H1 (cell line): ENCODE measurements around the gene GFPT1. TPM values are rescaled to one million over a fixed set of nuclear protein-coding genes. Genes with fewer than 3 reads are reported as not detected.
A peak's percentile ranks its signal among the peaks of the same experiment; 100 is the strongest.

Experiments used
- CTCF ChIA-PET: fragments of 300-600 bp; sonication (Branson Sonifier 250); formaldehyde crosslinking; loops from one replicate; lab custom pipeline; 2021; ENCODE audit not compliant: partially characterized antibody; lab: Charles Lee
- POLR2A ChIA-PET: fragments of 300-600 bp; sonication (Branson Sonifier 250); formaldehyde crosslinking; loops from one replicate; lab custom pipeline; 2021; ENCODE audit warnings: inconsistent platforms; ENCODE audit not compliant: partially characterized antibody; lab: Charles Lee
- DNase-seq, 2 experiments: peaks; one replicate each; pipeline versions ENCODE4 v3.0.0 to v3.0.0-alpha.2; 2010 to 2022; ENCODE audit warnings: low spot score in 2 of 2, low read depth in 1 of 2, mixed read lengths in 1 of 2
- FAIRE-seq: peaks from 2 replicates; lab custom pipeline; 2011; peaks lifted over from hg19 to GRCh38; lab: Jason Lieb, UNC
- H2AFZ ChIP-seq: 2 replicates; pipeline ENCODE4 v1.8.1; 2012; ENCODE audit warnings: low read length, inconsistent platforms
- H2AK5ac ChIP-seq: 2 replicates; pipeline ENCODE4 v1.6.1; 2013; ENCODE audit warnings: low read depth, low read length
- H2BK120ac ChIP-seq: replicated peaks from 2 replicates; pipeline ENCODE3; 2013; ENCODE audit warnings: low read depth, low read length, inconsistent platforms
- H2BK12ac ChIP-seq: 2 replicates; pipeline ENCODE4 v1.6.1; 2013; ENCODE audit warnings: low read depth, low read length
- H2BK15ac ChIP-seq: 2 replicates; pipeline ENCODE4 v1.6.1; 2013; ENCODE audit warnings: low read length
- H2BK20ac ChIP-seq: 2 replicates; pipeline ENCODE4 v1.6.1; 2013; ENCODE audit warnings: low read length
- H2BK5ac ChIP-seq: 2 replicates; pipeline ENCODE4 v1.6.1; 2013; ENCODE audit warnings: low read depth, low read length
- H3K14ac ChIP-seq: 2 replicates; pipeline ENCODE4 v1.6.1; 2013; ENCODE audit warnings: inconsistent platforms; ENCODE audit not compliant: insufficient read length
- H3K18ac ChIP-seq: 2 replicates; pipeline ENCODE4 v1.6.1; 2013; ENCODE audit warnings: low read length; ENCODE audit errors: extremely low read depth
- H3K23ac ChIP-seq: 2 replicates; pipeline ENCODE4 v1.6.1; 2013; ENCODE audit warnings: inconsistent platforms; ENCODE audit not compliant: insufficient read length
- H3K23me2 ChIP-seq: 2 replicates; pipeline ENCODE4 v1.6.1; 2013; ENCODE audit warnings: low read depth, low read length
- H3K27ac ChIP-seq: 2 replicates; pipeline ENCODE4 v1.6.1; 2011; ENCODE audit warnings: low read depth, low read length, inconsistent platforms
- H3K27me3 ChIP-seq, 4 experiments: replicated peaks in 1 of 4; 1 replicate in 1 of 4; 2 replicates in 3 of 4; pipeline versions ENCODE4 v1.6.1 to v1.8.1; 2011 to 2013; ENCODE audit warnings: low read length in 3 of 4, mild to moderate bottlenecking in 3 of 4, inconsistent platforms in 2 of 4, mixed read lengths in 2 of 4, moderate library complexity in 1 of 4; ENCODE audit not compliant: control insufficient read depth in 3 of 4, insufficient read depth in 3 of 4; ENCODE audit errors: extremely low read depth in 1 of 4
- H3K36me3 ChIP-seq, 4 experiments: 2 replicates each; pipeline versions ENCODE4 v1.6.1 to v1.8.1; 2011 to 2013; ENCODE audit warnings: mild to moderate bottlenecking in 4 of 4, low read length in 3 of 4, moderate library complexity in 2 of 4, control low read depth in 1 of 4, inconsistent platforms in 1 of 4; ENCODE audit not compliant: insufficient read depth in 4 of 4, control insufficient read depth in 2 of 4
- H3K4ac ChIP-seq: replicated peaks from 2 replicates; pipeline ENCODE3; 2013; ENCODE audit warnings: low read length, low read depth, mixed read lengths, inconsistent platforms; ENCODE audit not compliant: insufficient read length
- H3K4me1 ChIP-seq, 4 experiments: replicated peaks in 1 of 4; 1 replicate in 1 of 4; 2 replicates in 3 of 4; pipeline versions ENCODE4 v1.6.1 to v1.8.1; 2011 to 2013; ENCODE audit warnings: low read length in 3 of 4, inconsistent platforms in 2 of 4, mixed read lengths in 1 of 4; ENCODE audit not compliant: insufficient read depth in 4 of 4, control insufficient read depth in 3 of 4
- H3K4me2 ChIP-seq, 2 experiments: 2 replicates each; pipeline versions ENCODE4 v1.6.1 to v1.8.1; 2011 to 2013; ENCODE audit warnings: low read depth in 2 of 2, low read length in 2 of 2, control low read depth in 1 of 2, inconsistent platforms in 1 of 2, mild to moderate bottlenecking in 1 of 2; ENCODE audit not compliant: insufficient read depth in 1 of 2
- H3K4me3 ChIP-seq, 4 experiments: fragments of 200-600, 300-600 bp in 1 of 4; sonication (generic), shearing (Covaris generic), sonication (Bioruptor Twin) in 1 of 4; 2 replicates each; pipeline versions ENCODE4 v1.5.1 to v1.8.1; 2011 to 2016; ENCODE audit warnings: low read length in 4 of 4, low read depth in 3 of 4, control low read depth in 2 of 4, inconsistent platforms in 2 of 4, mild to moderate bottlenecking in 2 of 4, mixed read lengths in 1 of 4, moderate library complexity in 1 of 4; ENCODE audit not compliant: insufficient read depth in 2 of 4; ENCODE audit errors: extremely low read depth in 1 of 4
- H3K56ac ChIP-seq: replicated peaks from 2 replicates; pipeline ENCODE3; 2013; ENCODE audit warnings: low read depth, mild to moderate bottlenecking, mixed read lengths, low read length, inconsistent platforms; ENCODE audit not compliant: insufficient read length
- H3K79me1 ChIP-seq: 2 replicates; pipeline ENCODE4 v1.6.1; 2013; ENCODE audit warnings: low read depth, low read length, control low read depth
- H3K79me2 ChIP-seq, 2 experiments: 2 replicates each; pipeline versions ENCODE4 v1.6.1 to v1.8.1; 2012 to 2013; ENCODE audit warnings: low read length in 2 of 2, mild to moderate bottlenecking in 2 of 2, inconsistent platforms in 1 of 2; ENCODE audit not compliant: insufficient read depth in 2 of 2, control insufficient read depth in 1 of 2
- H3K9ac ChIP-seq, 4 experiments: replicated peaks in 1 of 4; 1 replicate in 1 of 4; 2 replicates in 3 of 4; pipeline versions ENCODE4 v1.6.1 to v1.8.1; 2011 to 2013; ENCODE audit warnings: low read depth in 3 of 4, low read length in 3 of 4, control low read depth in 2 of 4, mild to moderate bottlenecking in 2 of 4, moderate library complexity in 2 of 4, inconsistent platforms in 1 of 4; ENCODE audit errors: extremely low read depth in 1 of 4
- H3K9me3 ChIP-seq, 2 experiments: 2 replicates each; pipeline versions ENCODE4 v1.6.1 to v1.8.1; 2012 to 2013; ENCODE audit warnings: mild to moderate bottlenecking in 2 of 2, moderate library complexity in 2 of 2, control low read depth in 1 of 2, inconsistent platforms in 1 of 2, low read depth in 1 of 2, low read length in 1 of 2, mixed read lengths in 1 of 2; ENCODE audit not compliant: insufficient read depth in 2 of 2
- H4K20me1 ChIP-seq, 2 experiments: replicated peaks in 1 of 2; 2 replicates each; pipeline versions ENCODE3 to v1.8.1; 2011 to 2013; ENCODE audit warnings: inconsistent platforms in 2 of 2, low read length in 2 of 2, mild to moderate bottlenecking in 1 of 2; ENCODE audit not compliant: insufficient read depth in 2 of 2, control insufficient read depth in 1 of 2
- H4K5ac ChIP-seq: 2 replicates; pipeline ENCODE4 v1.6.1; 2013; ENCODE audit warnings: low read length, low read depth, mixed read lengths, inconsistent platforms; ENCODE audit not compliant: insufficient read length
- H4K8ac ChIP-seq: 2 replicates; pipeline ENCODE4 v1.8.0; 2013; ENCODE audit warnings: mild to moderate bottlenecking, moderate library complexity, low read length, inconsistent platforms; ENCODE audit not compliant: insufficient read depth; ENCODE audit errors: extremely low read depth
- H4K91ac ChIP-seq: replicated peaks from 2 replicates; pipeline ENCODE3; 2013; ENCODE audit warnings: low read length, mixed read lengths, inconsistent platforms; ENCODE audit not compliant: insufficient read length
- ATF2 ChIP-seq: IDR thresholded peaks from 2 replicates; pipeline ENCODE4 v1.6.1; 2012; ENCODE audit warnings: low read length, inconsistent platforms
- EGR1 ChIP-seq: IDR thresholded peaks from 2 replicates; pipeline ENCODE4 v1.6.1; 2011; ENCODE audit warnings: low read depth, low read length, borderline replicate concordance
- EP300 ChIP-seq, 2 experiments: IDR thresholded peaks; 1 replicate in 1 of 2; 2 replicates in 1 of 2; pipeline ENCODE4 v1.6.1; 2011 to 2012; ENCODE audit warnings: low read depth in 2 of 2, low read length in 2 of 2, mild to moderate bottlenecking in 2 of 2, borderline replicate concordance in 1 of 2, inconsistent platforms in 1 of 2, moderate library complexity in 1 of 2
- FOSL1 ChIP-seq: IDR thresholded peaks from 2 replicates; pipeline ENCODE4 v1.6.1; 2011; ENCODE audit warnings: mild to moderate bottlenecking, low read depth, low read length, moderate library complexity; ENCODE audit not compliant: insufficient read depth
- KDM1A ChIP-seq: fragments of 200-600, 300-600 bp; sonication (generic); IDR thresholded peaks from 2 replicates; pipeline ENCODE4 v1.7.1; 2016; ENCODE audit warnings: mild to moderate bottlenecking, low read length, borderline replicate concordance
- KDM4A ChIP-seq: IDR thresholded peaks from one replicate; pipeline ENCODE4 v1.7.1; 2012; ENCODE audit warnings: low read depth, mild to moderate bottlenecking, moderate library complexity, low read length, inconsistent platforms; ENCODE audit not compliant: severe bottlenecking
- RFX5 ChIP-seq: IDR thresholded peaks from 2 replicates; pipeline ENCODE4 v1.6.1; 2011; ENCODE audit warnings: low read depth, low read length, improper control_type of control experiment, borderline replicate concordance
- SAP30 ChIP-seq: fragments of 300-600 bp; sonication (generic); IDR thresholded peaks from 2 replicates; pipeline ENCODE4 v1.7.1; 2012; ENCODE audit warnings: low read length, moderate library complexity, mild to moderate bottlenecking, inconsistent platforms; ENCODE audit not compliant: insufficient read depth, insufficient replicate concordance
- TAF1 ChIP-seq: IDR thresholded peaks from 2 replicates; pipeline ENCODE4 v1.6.1; 2011; ENCODE audit warnings: mild to moderate bottlenecking, low read depth, low read length
- TAF7 ChIP-seq: optimal IDR thresholded peaks from 2 replicates; pipeline ENCODE3; 2011; ENCODE audit warnings: low read depth, mild to moderate bottlenecking, inconsistent platforms, low read length, moderate library complexity, borderline replicate concordance
- polyA plus RNA-seq, 7 experiments: library from polyadenylated mRNA; depleted of rRNA in 3 of 7; stranded (reverse) in 5 of 7; unstranded in 2 of 7; fragments of >200 nt in 5 of 7; fragments of 200-250 nt in 2 of 7; gene quantifications; 1 replicate in 5 of 7; 2 replicates in 1 of 7; 4 replicates in 1 of 7; pipeline versions ENCODE4 v1.2.1 to v1.2.3, GENCODE V29; 2011 to 2013; ENCODE audit warnings: missing spikeins in 2 of 7, mixed read lengths in 2 of 7
- total RNA-seq: library from RNA; stranded (reverse); fragmentation: NEBNext Ultra II Directional; extraction: Animal tissue kit (Norgen Biotek cat#: 25700); gene quantifications from 2 replicates; pipeline ENCODE4 v1.2.1, GENCODE V29; 2021

The GFPT1 gene
- total and polyA plus RNA-seq, 2 of the 8 experiments (the other 6 are each of a cell fraction or from before 2014, with no cell fraction given): 13.3 to 76.2 TPM

- no peaks in the 10 kb centered on the region for H3K9me3 ChIP-seq
- no peak overlapping the region for H3K9ac ChIP-seq
- no peak overlapping the region for H2BK5ac ChIP-seq
- H3K23ac ChIP-seq: no peak overlapping the region
- no peak overlapping the region for H4K8ac ChIP-seq
- no peaks in the 10 kb centered on the region for H3K23me2 ChIP-seq
- H3K79me2 ChIP-seq: peaks cover 0 to 29% of the 10 kb centered on the region in 2 experiments; a peak in 2 of 4 replicates
- FAIRE-seq (no peak), DNase-seq (no peak)
- H3K36me3 ChIP-seq: peaks cover 10 to 46% (median 31%) of the 10 kb centered on the region in 4 experiments
- H3K14ac ChIP-seq: no peak overlapping the region
- H3K4me2 ChIP-seq: no peak overlapping the region
- no peaks in the 10 kb centered on the region for H4K20me1 ChIP-seq
- H3K4ac ChIP-seq: peak overlapping the region; percentile 39
- no peak overlapping the region for H2BK20ac ChIP-seq
- no peak overlapping the region for H3K56ac ChIP-seq
- no peak overlapping the region for H4K5ac ChIP-seq
- TF ChIP-seq KDM1A: no peak
- TF ChIP-seq EP300 (IDR thresholded peaks at IDR 0.05; ENCODE audit: borderline replicate concordance in 1 of 2, low read depth in 2 of 2, low read length in 2 of 2): no peak
- TF ChIP-seq TAF7: no peak
- TF ChIP-seq TAF1: no peak
- TF ChIP-seq FOSL1: no peak
- no peak for TF ChIP-seq KDM4A
- TF ChIP-seq ATF2: no peak
- TF ChIP-seq EGR1: no peak
- no peak for TF ChIP-seq SAP30
- no peak for TF ChIP-seq RFX5
- H3K4me3 ChIP-seq: no peak overlapping the region
- ChIA-PET POLR2A (interaction anchor here (1.2 kb wide), 1 partner anchor 10 kb away, joined by 3 read pairs; no protein-coding TSS in a partner anchor), CTCF (no interaction called here)
- no peak overlapping the region for H2BK120ac ChIP-seq
- H2BK15ac ChIP-seq: no peak overlapping the region
- no peak overlapping the region for H4K91ac ChIP-seq
- H3K27ac ChIP-seq: no peak overlapping the region
- no peaks in the 10 kb centered on the region for H3K79me1 ChIP-seq
- H2AFZ ChIP-seq: no peak overlapping the region
- no peak overlapping the region for H3K18ac ChIP-seq
- no peaks in the 10 kb centered on the region for H3K4me1 ChIP-seq
- no peak overlapping the region for H2AK5ac ChIP-seq
- no peaks in the 10 kb centered on the region for H3K27me3 ChIP-seq
- no peak overlapping the region for H2BK12ac ChIP-seq
These were observed 14.3 kb downstream of the GFPT1 start for GRCh38 chr2:69372767-69373166.
